Esophagus muscularis mucosa (tissue), 4 donors: ENCODE results near the gene CD52. TPM values are rescaled to one million over a fixed set of nuclear protein-coding genes. Genes with fewer than 3 reads are reported as not detected.

ENCODE experiments used
- DNase-seq: peaks from one replicate; pipeline ENCODE4 v3.0.0-alpha.2; 2017; ENCODE audit errors: extremely low spot score
- H3K27ac ChIP-seq, 4 donors: fragments of 200-600 bp; sonication (generic); replicated peaks in 1 of 4; 1 replicate in 3 of 4; 2 replicates in 1 of 4; pipeline ENCODE4 v1.5.1; 2016 to 2019; ENCODE audit warnings: mild to moderate bottlenecking in 1 of 4
- H3K27me3 ChIP-seq, 4 donors: fragments of 200-600 bp; sonication (generic); one replicate each; pipeline versions ENCODE4 v1.5.1 to v1.6.0; 2016 to 2019
- H3K36me3 ChIP-seq, 4 donors: fragments of 200-600 bp; sonication (generic); one replicate each; pipeline ENCODE4 v1.5.1; 2016 to 2019
- H3K4me1 ChIP-seq, 4 donors: fragments of 200-600 bp; sonication (generic); one replicate each; pipeline ENCODE4 v1.5.1; 2016 to 2019
- H3K4me3 ChIP-seq, 4 donors: fragments of 200-600 bp; sonication (generic); 1 replicate in 2 of 4; 2 replicates in 2 of 4; pipeline ENCODE4 v1.5.1; 2016 to 2019; ENCODE audit warnings: mild to moderate bottlenecking in 4 of 4, moderate library complexity in 1 of 4
- H3K9me3 ChIP-seq, 4 donors: fragments of 200-600 bp; sonication (generic); 1 replicate in 3 of 4; 2 replicates in 1 of 4; pipeline ENCODE4 v1.5.1; 2016 to 2019
- CTCF ChIP-seq, 3 experiments: fragments of 200-600 bp in 2 of 3; fragments of 450-650 bp in 1 of 3; sonication (generic) in 2 of 3; IDR thresholded peaks; one replicate each; pipeline ENCODE4 v1.5.1; 2017 to 2019; ENCODE audit warnings: antibody characterized with exemption in 3 of 3, mild to moderate bottlenecking in 2 of 3, moderate library complexity in 1 of 3
- EP300 ChIP-seq: sonication (generic); formaldehyde crosslinking; IDR thresholded peaks from one replicate; pipeline ENCODE4 v1.6.1; 2017; ENCODE audit warnings: antibody characterized with exemption
- POLR2A ChIP-seq: fragments of 450-650 bp; IDR thresholded peaks from one replicate; pipeline ENCODE4 v1.6.1; 2017; ENCODE audit warnings: antibody characterized with exemption, moderate library complexity, mild to moderate bottlenecking, low read depth
- POLR2AphosphoS5 ChIP-seq, 2 donors: sonication (generic); formaldehyde crosslinking; IDR thresholded peaks; one replicate each; pipeline ENCODE4 v1.6.1; 2017; ENCODE audit warnings: antibody characterized with exemption in 2 of 2
- WGBS: methylation state at CpG from one replicate; pipeline ENCODE4 v1.1.5; 2018; 5-methylcytosine and 5-hydroxymethylcytosine counted together
- intact Hi-C: fragments of 100-400 bp; cut with DNase I; formaldehyde crosslinking; loops from one replicate; pipeline ENCODE4 v1.15.1; 2023
- total RNA-seq, 4 donors: library from RNA; depleted of rRNA; stranded (reverse); fragments of >200 nt; gene quantifications; one replicate each; pipeline versions ENCODE4 v1.1.0 to v1.2.1, GENCODE V29; 2016

Gene CD52
- total RNA-seq, 4 donors from 2014 or later: 3.8 to 14.0 (median 7.1) TPM; not detected in 1

DNA sequence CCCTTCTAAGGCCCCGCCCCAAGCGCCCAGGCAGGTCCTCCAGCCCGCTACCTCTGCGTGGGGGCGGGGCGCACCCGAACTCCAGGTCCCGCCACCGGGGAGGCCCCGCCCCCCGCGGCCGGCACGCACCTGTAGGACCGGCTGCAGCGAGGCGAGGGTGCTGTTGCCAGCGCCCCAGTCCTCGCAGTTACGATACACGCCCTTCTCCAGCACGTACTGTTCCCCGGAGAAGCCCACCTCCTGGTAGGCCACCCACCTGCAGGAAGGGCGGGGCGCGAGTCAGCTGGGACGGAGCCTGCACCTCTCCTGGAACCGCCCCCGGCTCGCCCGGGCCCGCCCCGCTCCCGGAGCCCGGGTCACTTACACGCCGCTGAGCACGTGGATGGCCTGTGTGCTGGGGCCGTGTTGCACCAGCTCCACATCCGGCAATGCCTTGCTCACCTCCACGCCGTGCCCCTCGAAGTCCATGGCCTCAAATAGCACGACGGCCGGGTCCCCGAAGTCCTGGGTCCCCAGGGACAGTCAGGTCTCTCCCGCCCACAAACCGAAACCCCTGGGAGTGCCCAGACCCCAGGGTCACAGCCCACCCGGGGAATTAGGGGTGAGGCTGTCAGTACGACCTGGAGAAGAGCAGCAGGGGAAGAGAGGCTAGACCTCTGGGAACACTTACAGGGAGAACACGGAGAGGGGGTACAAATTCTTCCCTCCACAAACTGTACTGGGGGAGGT is 18.9 kb downstream of the CD52 start:
- Histone ChIP-seq H3K36me3 (no peaks in the 10 kb centered on the region), H3K9me3 (no peaks in the 10 kb centered on the region), H3K4me1 (peaks cover 12 to 18% (median 14%) of the 10 kb centered on the region in 4 donors), H3K27me3 (peaks cover 0 to 55% (median 25%) of the 10 kb centered on the region in 4 donors), H3K27ac (no peak overlapping the region), H3K4me3 (peak overlapping the region; percentile 48 to 62 (median 51))
- TF ChIP-seq EP300 (no peak), POLR2A (no peak), CTCF (IDR thresholded peaks at IDR 0.05) (no peak), POLR2AphosphoS5 (IDR thresholded peaks at IDR 0.05) (no peak)
- intact Hi-C loops: no loop called here
- no peak for DNase-seq
- WGBS: 34% methylated on average over 6 of the region's 52 CpGs

- Histone ChIP-seq H3K36me3 (no peaks in the 10 kb centered on the region), H3K4me1 (peaks cover 12 to 18% (median 14%) of the 10 kb centered on the region in 4 donors), H3K27ac (no peak overlapping the region), H3K4me3 (no peak overlapping the region), H3K9me3 (no peaks in the 10 kb centered on the region), H3K27me3 (peaks cover 0 to 50% (median 25%) of the 10 kb centered on the region in 4 donors)
- WGBS: 86% methylated on average over 6 of the region's 7 CpGs
- no peak for DNase-seq
- TF ChIP-seq CTCF (IDR thresholded peaks at IDR 0.05) (no peak), POLR2AphosphoS5 (IDR thresholded peaks at IDR 0.05) (no peak), EP300 (no peak), POLR2A (no peak)
- intact Hi-C loops: no loop called here
Measured at GRCh38 chr1:26337206-26337535, 19.4 kb downstream of the CD52 start.

GRCh38 chr1:26337625-26338024 is 19.9 kb downstream of the CD52 start:
- Histone ChIP-seq H3K4me1 (peaks cover 12 to 18% (median 14%) of the 10 kb centered on the region in 4 donors), H3K4me3 (no peak overlapping the region), H3K27ac (no peak overlapping the region), H3K9me3 (no peaks in the 10 kb centered on the region), H3K27me3 (peaks cover 0 to 46% (median 25%) of the 10 kb centered on the region in 4 donors), H3K36me3 (no peaks in the 10 kb centered on the region)
- TF ChIP-seq POLR2AphosphoS5 (IDR thresholded peaks at IDR 0.05): no peak
- no peak for TF ChIP-seq EP300
- no peak for TF ChIP-seq CTCF (IDR thresholded peaks at IDR 0.05)
- TF ChIP-seq POLR2A: no peak
- intact Hi-C loops: no loop called here
- DNase-seq: no peak
- 73% methylated on average over 3 of the region's 4 CpGs for WGBS

DNA sequence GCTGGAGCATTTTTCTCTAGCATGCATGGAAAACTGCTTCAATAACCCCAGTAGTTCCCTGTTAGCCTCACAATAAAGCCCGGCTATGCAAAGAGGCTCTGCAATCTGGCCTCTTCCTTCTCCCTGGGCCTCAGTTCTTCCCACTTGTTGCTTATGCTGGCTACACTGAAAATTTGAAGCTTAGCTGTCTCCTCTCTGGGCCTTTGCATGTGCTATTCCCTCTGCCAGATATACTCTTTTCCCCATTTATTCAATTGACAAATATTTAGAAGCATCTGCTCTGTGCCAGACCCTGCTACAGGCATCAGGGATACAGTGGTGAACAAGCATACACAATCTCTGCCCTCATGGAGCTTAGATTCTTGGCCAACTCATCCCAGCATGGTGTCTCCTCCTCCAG is 20.9 kb downstream of the CD52 start:
- peaks cover 0 to 49% (median 21%) of the 10 kb centered on the region in 4 donors for H3K27me3 ChIP-seq
- H3K36me3 ChIP-seq: no peaks in the 10 kb centered on the region
- H3K4me1 ChIP-seq: peaks cover 12 to 18% (median 14%) of the 10 kb centered on the region in 4 donors
- no peak overlapping the region for H3K4me3 ChIP-seq
- 68% methylated on average over 1 of the region's 1 CpG for WGBS
- intact Hi-C loops: no loop called here
- DNase-seq: no peak
- H3K27ac ChIP-seq: no peak overlapping the region
- TF ChIP-seq POLR2AphosphoS5 (IDR thresholded peaks at IDR 0.05): no peak
- no peak for TF ChIP-seq CTCF (IDR thresholded peaks at IDR 0.05)
- TF ChIP-seq EP300: no peak
- no peak for TF ChIP-seq POLR2A
- no peaks in the 10 kb centered on the region for H3K9me3 ChIP-seq

DNA sequence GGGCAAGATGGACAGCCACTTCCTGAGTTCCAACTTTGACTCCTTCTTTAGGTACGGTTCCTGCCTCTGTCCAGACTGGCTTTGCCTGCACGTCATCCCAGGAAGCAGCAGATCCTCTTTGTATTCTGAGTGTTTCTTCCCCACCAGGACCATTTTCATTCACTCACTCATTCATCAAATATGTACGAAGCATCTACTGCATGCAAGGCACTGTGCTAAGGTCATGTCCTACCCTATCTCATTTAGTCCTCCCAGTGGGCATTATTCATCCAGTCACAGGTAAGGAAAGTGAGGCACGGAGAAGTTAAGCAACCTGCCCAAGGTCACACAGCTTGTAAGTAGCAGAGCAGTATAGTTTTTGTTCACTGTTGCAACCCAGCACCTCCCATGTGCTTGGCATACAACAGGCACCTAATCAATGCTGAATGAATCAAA is 22.3 kb downstream of the CD52 start:
- Histone ChIP-seq H3K36me3 (no peaks in the 10 kb centered on the region), H3K27ac (no peak overlapping the region), H3K9me3 (no peaks in the 10 kb centered on the region), H3K4me1 (peaks cover 12 to 18% (median 14%) of the 10 kb centered on the region in 4 donors), H3K27me3 (peaks cover 0 to 49% (median 13%) of the 10 kb centered on the region in 4 donors), H3K4me3 (no peak overlapping the region)
- WGBS: 69% methylated on average over 4 of the region's 4 CpGs
- no peak for TF ChIP-seq EP300
- DNase-seq: no peak
- intact Hi-C loops: no loop called here
